Measurements from ENCODE around the gene SORCS2.

Gene SORCS2

GRCh38 chr4:7187168-7187535 lies 5.2 kb upstream of the SORCS2 start:
- DNase-seq: no peak

- DNase-seq: no peak
Observed at GRCh38 chr4:7187691-7188090, 4.6 kb upstream of the SORCS2 start.

GRCh38 chr4:7189066-7189465 lies 3.3 kb upstream of the SORCS2 start:
- no peak for DNase-seq

GRCh38 chr4:7189475-7190277 lies 2.7 kb upstream of the SORCS2 start:
- no peak for DNase-seq

- no peak for DNase-seq
Observed at GRCh38 chr4:7190278-7190594, 2.1 kb upstream of the SORCS2 start.

GRCh38 chr4:7190691-7191545 lies 1.4 kb upstream of the SORCS2 start:
- DNase-seq: no peak

GRCh38 chr4:7191546-7192251 lies 639 bp upstream of the SORCS2 start:
- DNase-seq: no peak

GRCh38 chr4:7193030-7193958 lies 956 bp downstream of the SORCS2 start:
- DNase-seq: peak; percentile 33

GRCh38 chr4:7194251-7195140 lies 2.2 kb downstream of the SORCS2 start:
- peak; percentile 66 for DNase-seq

GRCh38 chr4:7195141-7195515 lies 2.8 kb downstream of the SORCS2 start:
- no peak for DNase-seq

- DNase-seq: no peak
Observed at GRCh38 chr4:7195546-7196287, 3.4 kb downstream of the SORCS2 start.

GRCh38 chr4:7196288-7196651 lies 3.9 kb downstream of the SORCS2 start:
- no peak for DNase-seq

- no peak for DNase-seq
Observed at GRCh38 chr4:7196736-7197135, 4.4 kb downstream of the SORCS2 start.

- no peak for DNase-seq
Observed at GRCh38 chr4:7197910-7198309, 5.6 kb downstream of the SORCS2 start.

- DNase-seq: no peak
Observed at GRCh38 chr4:7198440-7199128, 6.2 kb downstream of the SORCS2 start.

GRCh38 chr4:7199129-7199725 lies 6.9 kb downstream of the SORCS2 start:
- no peak for DNase-seq

GRCh38 chr4:7199771-7200441 lies 7.6 kb downstream of the SORCS2 start:
- DNase-seq: no peak

- DNase-seq: no peak
Observed at GRCh38 chr4:7200801-7201200, 8.5 kb downstream of the SORCS2 start.
